SW480 (cell line): Measurements from ENCODE around the gene PKHD1.

Experiments used
- DNase-seq: peaks from one replicate; pipeline ENCODE4 v3.0.0-alpha.2; 2016; ENCODE audit warnings: low spot score

PKHD1 gene

GRCh38 chr6:52042141-52042885 lies 45.1 kb downstream of the PKHD1 start:
- DNase-seq: no peak

- DNase-seq: no peak
Observed at GRCh38 chr6:52041134-52041533, 46.3 kb downstream of the PKHD1 start.

DNA sequence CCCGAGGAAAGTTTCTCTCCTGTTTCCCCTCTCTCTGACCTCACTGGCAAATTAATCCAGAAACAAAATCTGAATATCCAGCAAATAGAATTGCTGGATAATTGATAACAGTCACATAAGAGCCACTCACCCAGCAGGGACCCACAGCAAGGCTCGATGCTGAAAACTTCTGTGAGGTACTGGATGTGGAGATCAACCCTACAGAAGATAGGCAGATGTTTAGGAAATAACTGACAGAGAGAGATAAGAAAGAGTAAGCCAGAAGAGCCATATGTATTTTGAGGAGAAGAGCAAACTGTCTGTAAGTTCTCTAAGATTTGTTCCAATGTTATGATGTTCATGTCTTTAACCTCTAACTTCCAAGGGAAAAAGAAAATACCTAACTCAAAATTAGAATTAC lies 59.7 kb downstream of the PKHD1 start:
- no peak for DNase-seq

- DNase-seq: no peak
Observed at GRCh38 chr6:52024451-52025068, 62.9 kb downstream of the PKHD1 start.

DNA sequence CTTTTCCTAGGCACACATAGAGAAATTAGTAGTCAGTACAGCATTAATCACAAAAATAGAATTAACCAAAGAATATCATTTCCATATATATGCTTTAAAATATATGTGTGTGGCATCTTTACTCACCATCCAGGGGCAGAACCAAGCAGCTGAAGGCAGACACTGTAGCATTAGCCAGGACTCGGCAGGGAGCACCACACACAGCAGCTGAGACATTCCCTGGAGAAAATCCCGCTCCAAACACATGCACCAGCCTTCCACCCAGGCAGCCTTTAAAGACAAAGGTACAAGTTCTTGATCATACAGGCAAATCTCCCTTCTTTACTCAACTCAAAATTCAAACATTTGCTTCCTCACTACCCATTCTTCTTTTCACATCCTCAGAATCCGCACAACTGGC lies 64.7 kb downstream of the PKHD1 start:
- DNase-seq: no peak

DNA sequence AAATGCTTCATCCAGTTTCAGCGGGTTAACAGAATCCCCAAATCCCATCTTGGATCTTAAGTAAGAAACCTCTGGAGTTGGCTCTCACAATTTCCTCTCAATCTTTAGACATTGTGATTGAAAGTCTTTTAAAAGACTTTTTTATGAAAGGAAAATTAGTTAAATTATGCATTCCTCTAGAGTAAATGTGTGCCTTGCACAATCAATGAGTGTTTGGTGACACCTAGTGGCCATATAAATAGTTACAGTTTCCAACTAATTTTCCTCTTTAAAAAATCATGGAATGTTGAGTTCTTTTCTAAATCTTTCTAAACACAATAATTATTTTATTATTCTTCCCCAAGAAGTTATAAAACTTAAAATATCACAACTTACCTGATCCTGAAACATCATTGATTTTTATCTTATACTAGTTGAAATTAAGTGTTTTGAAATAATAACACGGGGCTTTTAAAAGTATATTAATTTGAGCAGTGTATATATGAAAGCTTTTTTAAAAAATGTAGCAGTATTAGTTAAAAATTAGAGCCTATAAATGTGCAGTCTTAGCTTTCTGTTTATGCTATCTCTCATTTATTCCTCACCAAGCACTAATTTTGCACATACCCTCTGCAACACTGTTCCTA lies 66.4 kb downstream of the PKHD1 start:
- peak; percentile 11 for DNase-seq

DNA sequence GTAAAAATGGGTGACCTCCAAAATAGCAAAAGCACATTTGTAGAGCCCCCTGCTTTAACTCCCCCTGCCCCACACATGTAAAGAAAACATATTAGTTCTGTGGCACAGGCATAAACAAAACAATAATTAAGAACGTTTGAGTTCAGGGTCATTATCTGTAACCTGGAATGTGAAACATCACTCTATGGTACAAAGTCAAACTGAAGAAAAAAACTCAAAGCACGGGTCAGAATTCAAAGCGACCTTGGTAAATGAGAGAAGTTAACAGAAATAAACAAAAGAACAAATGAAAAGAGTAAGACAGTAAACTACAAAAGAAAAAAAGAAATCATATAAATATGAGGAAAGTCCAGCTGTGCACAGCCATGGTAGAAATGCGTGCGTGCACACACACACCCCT lies 67.5 kb downstream of the PKHD1 start:
- DNase-seq: no peak

DNA sequence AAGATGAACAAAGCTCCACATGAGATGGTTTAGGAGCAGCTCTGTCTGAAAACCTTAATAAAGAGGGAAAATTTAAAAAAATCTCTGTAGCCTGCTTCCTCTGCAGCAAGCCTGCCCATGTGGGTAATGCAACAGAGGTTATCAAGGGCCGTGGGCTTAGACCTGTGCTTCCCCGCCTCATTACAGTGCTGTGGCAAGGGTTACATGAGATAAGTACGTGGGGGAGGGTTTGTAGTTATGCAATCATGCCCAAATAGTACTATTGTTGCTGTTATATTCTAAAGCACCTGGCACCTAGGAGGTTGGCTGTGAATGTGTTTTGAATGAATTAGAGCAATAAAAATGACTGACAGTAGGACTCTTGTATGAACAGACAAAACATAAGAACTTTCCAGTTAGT lies 68.3 kb downstream of the PKHD1 start:
- DNase-seq: no peak

- DNase-seq: no peak
Observed at GRCh38 chr6:52016915-52017748, 70.3 kb downstream of the PKHD1 start.

- no peak for DNase-seq
Observed at GRCh38 chr6:52015953-52016352, 71.5 kb downstream of the PKHD1 start.

GRCh38 chr6:52014391-52014790 lies 73.0 kb downstream of the PKHD1 start:
- no peak for DNase-seq

DNA sequence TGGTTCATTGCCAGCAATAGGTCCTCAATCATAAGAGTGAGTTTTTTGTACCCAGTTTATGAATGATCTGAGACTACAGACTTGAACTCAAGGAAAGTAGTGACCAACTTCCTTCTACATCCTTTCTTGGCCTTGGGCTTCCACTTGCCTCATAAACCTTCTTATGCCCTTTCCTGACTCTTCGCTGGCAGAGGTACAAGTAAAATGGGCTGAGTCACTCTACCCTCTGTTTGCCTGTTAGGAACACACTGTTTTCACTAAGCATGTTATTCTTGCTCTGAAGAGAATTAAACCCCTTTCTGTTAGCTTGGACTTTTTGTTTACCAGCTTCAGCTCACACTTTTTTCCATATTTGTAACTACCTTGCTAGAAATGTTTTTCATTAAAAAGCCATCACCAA lies 74.4 kb downstream of the PKHD1 start:
- DNase-seq: no peak

GRCh38 chr6:52012582-52012981 lies 74.8 kb downstream of the PKHD1 start:
- no peak for DNase-seq

- no peak for DNase-seq
Observed at GRCh38 chr6:52010806-52011205, 76.6 kb downstream of the PKHD1 start.

DNA sequence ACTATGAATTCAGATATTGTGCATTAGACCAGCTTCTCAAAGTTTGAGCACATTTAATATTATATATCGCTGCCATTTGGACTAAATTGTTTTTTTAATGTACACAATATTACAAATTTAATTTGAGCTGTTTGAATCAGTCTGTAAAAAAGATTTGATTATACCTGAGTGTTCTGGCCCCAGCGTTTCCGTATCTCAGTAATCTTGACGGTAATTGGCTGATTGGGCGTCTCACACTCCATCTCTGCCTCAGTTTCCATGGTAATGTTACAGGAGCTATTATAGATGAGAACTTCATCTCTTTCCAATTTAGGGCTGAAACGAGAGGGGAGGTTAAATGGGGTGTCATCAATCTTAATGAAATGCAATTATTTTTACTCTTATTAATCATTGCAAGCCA lies 77.3 kb downstream of the PKHD1 start:
- DNase-seq: no peak

DNA sequence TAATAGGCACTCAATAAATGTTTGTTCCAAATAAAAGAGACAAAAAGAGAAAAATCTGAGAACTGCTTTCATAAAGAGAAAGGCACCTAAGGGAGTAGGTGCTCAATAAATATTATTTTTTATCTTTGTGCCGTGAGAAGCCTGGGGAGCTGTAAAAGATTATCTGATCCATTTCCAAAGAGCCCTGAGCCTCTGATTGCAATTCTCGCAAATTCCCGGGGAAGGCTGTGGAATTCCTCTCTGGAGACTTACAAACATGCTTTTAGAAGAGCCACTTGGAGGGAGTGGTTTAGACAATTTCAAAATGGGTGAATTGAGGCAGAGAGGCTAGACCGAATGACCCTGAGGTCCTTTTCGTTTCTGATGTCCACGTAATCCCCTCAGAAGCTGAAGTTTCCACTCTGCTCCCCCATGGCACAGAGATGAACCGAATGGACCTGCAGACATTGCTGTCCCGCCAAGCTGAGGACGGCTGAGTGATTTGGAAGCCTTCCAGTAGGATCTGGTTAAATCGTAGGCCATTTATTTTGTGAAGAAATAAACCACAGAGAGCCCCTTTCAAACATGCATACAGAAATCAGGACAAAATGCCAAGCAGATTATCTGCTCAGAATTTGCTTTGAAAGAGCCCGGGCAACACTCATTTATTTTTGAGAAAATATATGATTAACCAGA lies 77.8 kb downstream of the PKHD1 start:
- DNase-seq: no peak

DNA sequence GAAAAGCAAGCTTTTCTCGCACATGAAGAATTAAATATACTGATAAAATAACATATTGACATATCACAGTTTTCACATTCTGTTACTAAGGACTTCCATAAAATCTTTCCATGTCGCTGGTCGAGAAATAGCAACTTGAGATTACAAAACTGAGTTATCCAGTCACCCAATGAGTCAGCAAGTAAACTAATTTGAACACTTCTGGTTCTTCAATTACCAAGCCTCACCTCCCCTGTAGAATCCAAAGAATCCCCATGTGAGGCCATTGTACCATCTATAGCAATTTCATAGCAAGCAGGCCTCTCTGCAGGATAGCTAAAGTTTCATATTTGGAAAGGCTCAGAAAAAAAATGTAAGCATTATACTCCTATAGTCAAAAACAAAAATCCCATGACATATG lies 87.3 kb downstream of the PKHD1 start:
- no peak for DNase-seq

GRCh38 chr6:51996296-51996947 lies 91.0 kb downstream of the PKHD1 start:
- no peak for DNase-seq

GRCh38 chr6:51995214-51995755 lies 92.1 kb downstream of the PKHD1 start:
- DNase-seq: no peak

DNA sequence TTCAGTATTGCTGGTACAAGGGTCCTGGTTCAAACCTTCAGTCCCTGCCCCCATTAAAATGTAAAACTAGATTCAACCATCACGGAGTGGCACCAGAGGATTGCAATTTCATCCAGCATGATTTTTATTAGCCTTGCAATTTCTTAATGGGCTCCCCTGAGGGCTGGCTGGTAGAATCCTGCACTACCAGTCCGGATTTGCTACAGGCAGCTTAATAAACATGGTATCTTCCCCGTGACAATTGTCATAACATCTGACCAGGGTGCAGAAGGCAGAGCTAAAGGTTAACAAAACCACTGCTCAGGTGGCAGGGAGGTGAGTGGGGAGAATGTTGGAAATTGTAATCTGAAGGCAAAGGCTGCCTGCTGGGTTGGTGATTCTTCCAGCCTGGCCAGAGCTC lies 94.5 kb downstream of the PKHD1 start:
- DNase-seq: no peak

DNA sequence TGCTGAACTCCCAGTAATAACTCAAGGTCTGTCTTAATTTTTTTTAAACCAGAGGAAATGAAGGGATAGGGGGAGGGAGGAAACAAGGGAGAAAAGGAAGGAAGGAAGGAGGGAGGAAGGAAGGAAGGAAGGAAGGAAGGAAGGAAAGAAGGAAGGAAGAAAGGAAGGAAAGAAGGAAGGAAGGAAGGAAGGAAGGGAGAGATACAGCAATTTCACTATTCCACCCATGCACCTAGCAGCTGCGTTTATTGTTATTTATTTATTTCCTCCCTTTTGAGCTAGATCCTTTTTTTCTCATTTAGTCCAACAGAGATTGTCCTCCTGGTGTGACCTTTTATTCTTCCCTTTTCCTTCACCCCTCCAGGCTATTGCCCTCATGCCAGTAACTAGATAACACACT lies 97.6 kb downstream of the PKHD1 start:
- no peak for DNase-seq
